Naive thymus-derived CD4-positive, alpha-beta T cell (primary cell): ENCODE results near the gene ADRM1. TPM values are rescaled to one million over a fixed set of nuclear protein-coding genes. Genes with fewer than 3 reads are reported as not detected.

Source experiments
- ATAC-seq: fragments of 150-1000 bp; cut with Tn5 transposase; 2 replicates; pipeline ENCODE4 v1.10.0; 2021; ENCODE audit warnings: mild to moderate bottlenecking, moderate library complexity
- CTCF ChIA-PET: fragments of 350-600 bp; sonication (Branson Sonifier 250); formaldehyde crosslinking; loops from one replicate; lab custom pipeline; 2021; ENCODE audit warnings: antibody characterized with exemption; lab: Charles Lee
- POLR2A ChIA-PET: fragments of 350-600 bp; sonication (Branson Sonifier 250); formaldehyde crosslinking; loops from one replicate; lab custom pipeline; 2021; ENCODE audit warnings: antibody characterized with exemption, inconsistent platforms; lab: Charles Lee
- DNase-seq, 9 donors: peaks; one replicate each; pipeline versions ENCODE4 v3.0.0 to v3.0.0-alpha.2; 2020 to 2022; ENCODE audit warnings: mixed read lengths in 1 of 9
- H3K27ac ChIP-seq: one replicate; pipeline ENCODE4 v1.7.0; 2013; ENCODE audit warnings: mild to moderate bottlenecking, low read depth, low read length, moderate library complexity
- H3K27me3 ChIP-seq, 2 donors: one replicate each; pipeline ENCODE4 v1.7.0; 2013; ENCODE audit warnings: low read length in 2 of 2, mild to moderate bottlenecking in 2 of 2, moderate library complexity in 2 of 2; ENCODE audit not compliant: control insufficient read depth in 2 of 2, insufficient read depth in 2 of 2
- H3K36me3 ChIP-seq, 3 experiments: 1 replicate in 2 of 3; 2 replicates in 1 of 3; pipeline ENCODE4 v1.7.0; 2013; ENCODE audit warnings: low read length in 3 of 3, mild to moderate bottlenecking in 3 of 3, moderate library complexity in 1 of 3; ENCODE audit not compliant: insufficient read depth in 3 of 3, control insufficient read depth in 2 of 3
- H3K4me1 ChIP-seq, 2 donors: one replicate each; pipeline ENCODE4 v1.7.0; 2013; ENCODE audit warnings: low read length in 2 of 2, mild to moderate bottlenecking in 2 of 2, moderate library complexity in 1 of 2; ENCODE audit not compliant: control insufficient read depth in 2 of 2, insufficient read depth in 2 of 2
- H3K4me3 ChIP-seq: 2 replicates; pipeline ENCODE4 v1.7.0; 2013; ENCODE audit warnings: mild to moderate bottlenecking, low read length
- H3K9me3 ChIP-seq, 3 experiments: 1 replicate in 2 of 3; 2 replicates in 1 of 3; pipeline ENCODE4 v1.7.0; 2013; ENCODE audit warnings: low read length in 3 of 3; ENCODE audit not compliant: control insufficient read depth in 2 of 3
- H3K27ac Mint-ChIP-seq, 9 donors: one replicate each; pipeline ENCODE4 v1.8.0; 2020 to 2022; ENCODE audit warnings: mixed read lengths in 9 of 9, mild to moderate bottlenecking in 8 of 9, moderate library complexity in 5 of 9, inconsistent platforms in 2 of 9
- H3K27me3 Mint-ChIP-seq, 5 donors: one replicate each; pipeline ENCODE4 v1.8.0; 2021 to 2022; ENCODE audit warnings: mixed read lengths in 5 of 5, mild to moderate bottlenecking in 1 of 5
- H3K36me3 Mint-ChIP-seq, 5 donors: one replicate each; pipeline ENCODE4 v1.8.0; 2020 to 2022; ENCODE audit warnings: mixed read lengths in 5 of 5, mild to moderate bottlenecking in 3 of 5, inconsistent platforms in 1 of 5
- H3K4me1 Mint-ChIP-seq, 7 donors: one replicate each; pipeline ENCODE4 v1.8.0; 2020 to 2022; ENCODE audit warnings: mixed read lengths in 7 of 7, mild to moderate bottlenecking in 3 of 7, inconsistent platforms in 1 of 7
- H3K4me3 Mint-ChIP-seq, 10 donors: one replicate each; pipeline ENCODE4 v1.8.0; 2020 to 2022; ENCODE audit warnings: mild to moderate bottlenecking in 10 of 10, mixed read lengths in 10 of 10, moderate library complexity in 6 of 10, inconsistent platforms in 2 of 10
- H3K9me3 Mint-ChIP-seq, 11 donors: one replicate each; pipeline ENCODE4 v1.8.0; 2020 to 2022; ENCODE audit warnings: mixed read lengths in 11 of 11, mild to moderate bottlenecking in 4 of 11, inconsistent platforms in 1 of 11, moderate library complexity in 1 of 11
- intact Hi-C, 2 donors: fragments of 100-400 bp; cut with micrococcal nuclease; formaldehyde crosslinking; loops; one replicate each; pipeline ENCODE4 v1.15.1; 2023
- polyA plus RNA-seq, 2 donors: library from polyadenylated mRNA; unstranded; fragments of 300-500 nt; fragmentation: Illumina TruSeq; gene quantifications; one replicate each; pipeline ENCODE4 v1.2.3, GENCODE V29; 2021
- total RNA-seq, 6 experiments: library from RNA in 5 of 6; stranded (reverse) in 5 of 6; gene quantifications; 1 replicate in 5 of 6; 2 replicates in 1 of 6; pipeline ENCODE4 v1.2.3 and lab custom pipeline; 2021 to 2026

ADRM1 gene
- total and polyA plus RNA-seq, 7 experiments from 2014 or later = 51.3 to 117 (median 56.1) TPM

DNA sequence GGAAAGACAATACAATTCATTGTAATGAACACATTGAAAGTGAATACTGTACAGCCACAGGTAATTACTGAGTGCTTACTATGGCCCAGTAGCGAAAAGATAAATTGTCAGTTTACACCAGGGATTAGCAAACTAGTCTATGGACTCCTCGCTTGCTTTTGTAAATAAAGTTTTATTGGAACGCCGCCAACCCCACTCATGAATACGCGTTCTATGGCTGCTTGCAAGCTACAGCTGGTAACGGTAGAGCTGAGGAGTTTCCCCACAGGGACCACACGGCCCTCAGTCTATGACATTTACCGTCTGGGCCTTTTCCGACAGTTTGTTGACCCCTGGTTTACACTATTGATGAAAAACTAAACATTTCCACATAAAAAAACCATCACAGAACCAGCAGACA is 40.1 kb downstream of the ADRM1 start:
- Mint-ChIP-seq H3K4me1 (peaks cover 0 to 7% (median 0%) of the 10 kb centered on the region in 7 donors), H3K27ac (no peak overlapping the region), H3K36me3 (peaks cover 0 to 5% (median 3%) of the 10 kb centered on the region in 5 donors), H3K27me3 (peaks cover 0 to 11% (median 7%) of the 10 kb centered on the region in 5 donors), H3K9me3 (peaks cover 0 to 8% (median 0%) of the 10 kb centered on the region in 11 donors), H3K4me3 (no peak overlapping the region)
- ATAC-seq (no peak), DNase-seq (no peak)
- no peak overlapping the region for H3K4me3 ChIP-seq
- H3K27me3 ChIP-seq = no peaks in the 10 kb centered on the region
- no peaks in the 10 kb centered on the region for H3K9me3 ChIP-seq
- no peaks in the 10 kb centered on the region for H3K36me3 ChIP-seq
- intact Hi-C loops = no loop called here
- no peaks in the 10 kb centered on the region for H3K4me1 ChIP-seq
- no peak overlapping the region for H3K27ac ChIP-seq
- POLR2A ChIA-PET = no interaction called here
- CTCF ChIA-PET = no interaction called here

DNA sequence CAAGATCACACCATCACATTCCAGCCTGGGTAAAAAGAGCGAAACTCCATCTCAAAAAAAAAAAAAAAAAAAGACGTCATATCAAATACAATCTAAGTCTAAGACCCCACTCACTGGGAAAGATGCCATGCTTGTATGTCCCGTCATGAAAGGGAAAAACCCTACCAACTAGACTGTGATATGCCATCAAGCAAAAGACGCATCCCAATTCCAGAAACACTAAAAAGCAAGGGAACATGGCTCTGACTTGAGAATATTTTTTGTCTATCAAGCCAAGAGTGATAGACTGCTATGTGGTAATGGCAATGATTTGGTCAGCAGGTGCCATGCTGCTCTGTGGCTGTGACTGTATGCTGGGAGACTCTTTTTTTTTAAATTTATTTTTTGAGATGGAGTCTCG is 41.3 kb downstream of the ADRM1 start:
- Mint-ChIP-seq H3K4me1 (peaks cover 0 to 7% (median 0%) of the 10 kb centered on the region in 7 donors), H3K4me3 (no peak overlapping the region), H3K36me3 (peaks cover 3 to 9% (median 5%) of the 10 kb centered on the region in 5 donors), H3K27me3 (peaks cover 0 to 7% (median 7%) of the 10 kb centered on the region in 5 donors), H3K27ac (no peak overlapping the region), H3K9me3 (peaks cover 0 to 15% (median 5%) of the 10 kb centered on the region in 11 donors)
- ATAC-seq (no peak), DNase-seq (no peak)
- intact Hi-C loops = no loop called here
- Histone ChIP-seq H3K9me3 (no peaks in the 10 kb centered on the region), H3K4me3 (no peak overlapping the region), H3K4me1 (no peaks in the 10 kb centered on the region), H3K27me3 (no peaks in the 10 kb centered on the region), H3K27ac (no peak overlapping the region), H3K36me3 (no peaks in the 10 kb centered on the region)
- ChIA-PET POLR2A (no interaction called here), CTCF (no interaction called here)

DNA sequence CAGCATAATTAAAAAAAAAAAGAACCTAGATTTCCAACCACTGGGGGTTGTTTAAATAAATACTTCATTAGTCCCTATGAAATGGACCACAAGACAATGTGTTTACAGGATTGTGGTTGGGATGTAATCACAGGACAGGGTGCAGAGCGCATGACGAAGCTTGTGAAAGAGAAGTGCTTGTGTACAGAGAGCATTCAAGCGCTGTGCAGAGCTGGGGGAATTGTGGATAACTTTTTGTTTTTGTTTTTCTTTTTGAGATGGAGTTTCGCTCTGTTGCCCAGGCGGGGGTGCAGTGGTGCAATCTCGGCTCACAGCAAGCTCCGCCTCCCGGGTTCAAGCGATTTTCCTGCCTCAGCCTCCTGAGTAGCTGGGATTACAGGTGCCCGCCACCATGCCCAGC is 42.0 kb downstream of the ADRM1 start:
- CTCF ChIA-PET = no interaction called here
- POLR2A ChIA-PET = no interaction called here
- no peak for DNase-seq
- no peaks in the 10 kb centered on the region for H3K4me1 ChIP-seq
- no peak for ATAC-seq
- H3K4me3 Mint-ChIP-seq = no peak overlapping the region
- no peak overlapping the region for H3K27ac ChIP-seq
- peaks cover 0 to 3% (median 3%) of the 10 kb centered on the region in 5 donors for H3K27me3 Mint-ChIP-seq
- intact Hi-C loops = no loop called here
- no peak overlapping the region for H3K27ac Mint-ChIP-seq
- H3K4me3 ChIP-seq = no peak overlapping the region
- peaks cover 0 to 3% (median 0%) of the 10 kb centered on the region in 7 donors for H3K4me1 Mint-ChIP-seq
- H3K36me3 ChIP-seq = no peaks in the 10 kb centered on the region
- H3K9me3 ChIP-seq = no peaks in the 10 kb centered on the region
- H3K27me3 ChIP-seq = no peaks in the 10 kb centered on the region
- peaks cover under 1 to 8% (median 4%) of the 10 kb centered on the region in 5 donors for H3K36me3 Mint-ChIP-seq
- H3K9me3 Mint-ChIP-seq = peaks cover 0 to 11% (median 6%) of the 10 kb centered on the region in 11 donors

DNA sequence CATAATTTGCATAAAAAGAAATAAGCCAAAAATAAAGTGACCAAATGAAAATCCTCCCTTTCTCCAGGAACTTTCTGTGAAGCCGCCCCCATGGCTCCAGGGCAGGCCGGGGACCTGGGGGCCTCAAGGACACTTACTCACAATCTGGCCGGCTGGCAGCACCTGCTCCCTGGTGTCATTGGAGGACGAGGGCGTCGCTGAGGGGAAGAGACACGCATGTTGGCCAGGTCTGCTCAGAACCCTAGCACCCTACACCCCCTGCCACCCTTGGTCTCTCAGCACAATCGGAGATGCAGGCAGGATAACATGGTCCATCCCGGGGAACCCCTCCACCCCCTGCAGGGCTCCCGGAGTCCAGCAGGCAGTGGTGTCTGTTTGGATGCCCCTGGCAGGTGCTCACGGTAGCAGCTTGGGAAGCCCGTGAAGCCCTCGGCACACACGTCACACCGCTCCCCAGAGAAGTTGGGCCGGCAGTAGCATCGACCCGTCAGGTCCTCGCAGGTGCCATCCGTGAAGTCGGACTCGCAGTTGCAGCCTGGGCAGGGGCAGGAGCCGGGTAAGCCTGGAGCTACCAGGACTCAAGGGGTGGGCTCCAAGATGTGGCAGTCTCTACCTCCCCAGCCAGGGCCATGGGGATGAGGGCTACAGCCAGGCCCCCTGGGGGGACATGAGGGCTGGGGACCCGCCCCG is 43.0 kb downstream of the ADRM1 start:
- Histone ChIP-seq H3K9me3 (no peaks in the 10 kb centered on the region), H3K36me3 (no peaks in the 10 kb centered on the region), H3K4me3 (no peak overlapping the region), H3K4me1 (no peaks in the 10 kb centered on the region), H3K27ac (no peak overlapping the region), H3K27me3 (no peaks in the 10 kb centered on the region)
- Mint-ChIP-seq H3K9me3 (peaks cover 0 to 11% (median 5%) of the 10 kb centered on the region in 11 donors), H3K27me3 (no peaks in the 10 kb centered on the region), H3K27ac (no peak overlapping the region), H3K4me1 (peaks cover 0 to 3% (median 0%) of the 10 kb centered on the region in 7 donors), H3K36me3 (peaks cover 0 to 4% (median 4%) of the 10 kb centered on the region in 5 donors), H3K4me3 (no peak overlapping the region)
- intact Hi-C loops = no loop called here
- no peak for ATAC-seq
- DNase-seq = no peak
- CTCF ChIA-PET = interaction anchor here (0.6 kb wide), 1 partner anchor 80 kb away, joined by 3 read pairs; no protein-coding TSS in a partner anchor
- POLR2A ChIA-PET = no interaction called here

DNA sequence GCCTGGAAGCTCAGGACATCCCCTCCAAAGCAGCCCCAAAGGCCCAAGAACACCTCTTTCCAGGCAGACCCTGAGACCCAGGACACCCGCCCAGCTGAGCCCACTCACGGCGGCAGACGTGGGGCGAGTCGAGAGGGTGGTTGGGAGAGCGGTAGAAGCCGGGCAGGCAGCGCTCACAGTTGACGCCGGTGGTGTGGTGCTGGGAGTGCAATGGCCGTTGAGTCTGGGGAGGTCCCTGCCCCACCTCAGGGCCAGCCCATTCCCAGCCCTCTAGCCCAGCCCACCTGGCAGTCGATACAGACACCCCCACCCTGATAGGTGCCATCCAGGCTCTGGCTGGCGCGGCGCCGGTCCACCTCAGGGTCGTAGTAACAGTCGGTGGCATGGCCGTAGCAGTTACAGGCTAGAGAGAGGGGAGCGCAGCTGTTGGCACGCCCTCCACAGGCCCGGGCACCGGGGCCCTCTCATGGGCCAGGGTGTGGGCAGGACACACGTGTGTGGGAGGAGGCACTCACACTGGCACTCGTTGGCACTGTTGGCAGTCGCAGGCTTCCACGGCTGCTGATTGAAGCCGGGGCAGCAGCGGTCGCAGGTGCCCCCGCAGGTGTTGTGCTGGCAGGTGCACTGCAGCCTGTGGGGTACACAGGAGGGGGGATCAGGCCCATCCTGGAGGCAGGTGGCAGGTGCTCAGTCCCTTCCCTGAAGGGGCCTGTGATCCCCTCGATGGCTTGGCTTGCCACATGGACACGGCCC is 43.8 kb downstream of the ADRM1 start:
- Histone ChIP-seq H3K36me3 (no peaks in the 10 kb centered on the region), H3K9me3 (no peaks in the 10 kb centered on the region), H3K27ac (no peak overlapping the region), H3K4me3 (no peak overlapping the region), H3K27me3 (no peaks in the 10 kb centered on the region), H3K4me1 (no peaks in the 10 kb centered on the region)
- peaks cover 0 to 4% (median 4%) of the 10 kb centered on the region in 5 donors for H3K36me3 Mint-ChIP-seq
- ChIA-PET POLR2A (no interaction called here), CTCF (no interaction called here)
- no peaks in the 10 kb centered on the region for H3K27me3 Mint-ChIP-seq
- DNase-seq (no peak), ATAC-seq (no peak)
- intact Hi-C loops = no loop called here
- no peak overlapping the region for H3K4me3 Mint-ChIP-seq
- H3K4me1 Mint-ChIP-seq = peaks cover 0 to 3% (median 0%) of the 10 kb centered on the region in 7 donors
- H3K9me3 Mint-ChIP-seq = peaks cover 0 to 11% (median 5%) of the 10 kb centered on the region in 11 donors
- no peak overlapping the region for H3K27ac Mint-ChIP-seq

DNA sequence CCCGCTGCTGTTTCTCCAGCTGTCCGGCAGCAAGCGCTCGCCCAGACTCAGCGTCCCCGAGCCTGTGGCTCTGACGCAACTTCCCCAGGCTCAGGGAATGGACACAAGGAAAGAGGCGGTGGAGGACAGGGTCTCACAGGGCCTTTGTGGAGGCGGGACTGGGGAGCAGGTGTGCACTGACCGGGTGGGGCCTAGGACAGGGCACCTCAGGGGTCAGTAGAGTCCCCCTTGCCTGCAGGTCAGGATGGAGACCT is 44.3 kb downstream of the ADRM1 start:
- intact Hi-C loops = no loop called here
- no peak overlapping the region for H3K27ac Mint-ChIP-seq
- POLR2A ChIA-PET = no interaction called here

More for the DNA sequence above, 44.3 kb downstream of the ADRM1 start:
- H3K27ac ChIP-seq = no peak overlapping the region
- no peaks in the 10 kb centered on the region for H3K27me3 Mint-ChIP-seq
- no peaks in the 10 kb centered on the region for H3K4me1 ChIP-seq
- H3K4me3 Mint-ChIP-seq = no peak overlapping the region
- H3K9me3 Mint-ChIP-seq = peaks cover 0 to 11% (median 5%) of the 10 kb centered on the region in 11 donors
- H3K4me1 Mint-ChIP-seq = peaks cover 0 to 3% (median 0%) of the 10 kb centered on the region in 7 donors
- H3K9me3 ChIP-seq = no peaks in the 10 kb centered on the region
- H3K4me3 ChIP-seq = no peak overlapping the region
- CTCF ChIA-PET = no interaction called here
- H3K36me3 Mint-ChIP-seq = peaks cover 0 to 4% (median 4%) of the 10 kb centered on the region in 5 donors
- H3K36me3 ChIP-seq = no peaks in the 10 kb centered on the region
- H3K27me3 ChIP-seq = no peaks in the 10 kb centered on the region
- ATAC-seq (no peak), DNase-seq (no peak)
